ENCODE data around the gene ZSCAN10.
"Not testable (repeated sequence)": the region's sequence is repeated elsewhere in the genome, so short reads cannot be mapped to it uniquely, and the experiment has no call there.

The ZSCAN10 gene

GRCh38 chr16:3098459-3099394 lies at the start of gene ZSCAN10:
ZSCAN10 (minus strand) TSS chr16:3099294; CDS start chr16:3092937, 6,357 bp downstream.
- no peak for DNase-seq

- DNase-seq: no peak
Measured at GRCh38 chr16:3148256-3149192, 49.4 kb upstream of the ZSCAN10 start.

GRCh38 chr16:3147757-3148104 lies 48.6 kb upstream of the ZSCAN10 start:
- DNase-seq: no peak

- no peak for DNase-seq
Measured at GRCh38 chr16:3147046-3147756, 48.1 kb upstream of the ZSCAN10 start.

GRCh38 chr16:3145660-3146059 lies 46.6 kb upstream of the ZSCAN10 start:
- DNase-seq: no peak

- no peak for DNase-seq
Measured at GRCh38 chr16:3145151-3145550, 46.1 kb upstream of the ZSCAN10 start.

- DNase-seq: no peak
Measured at GRCh38 chr16:3144321-3144983, 45.4 kb upstream of the ZSCAN10 start.

GRCh38 chr16:3143598-3144320 lies 44.7 kb upstream of the ZSCAN10 start:
- DNase-seq: peak; percentile 45

GRCh38 chr16:3143189-3143588 lies 44.1 kb upstream of the ZSCAN10 start:
- peak; percentile 15 for DNase-seq

- peak; percentile 16 for DNase-seq
Measured at GRCh38 chr16:3142770-3143169, 43.7 kb upstream of the ZSCAN10 start.

- peak; percentile 16 for DNase-seq
Measured at GRCh38 chr16:3142327-3142726, 43.2 kb upstream of the ZSCAN10 start.

- no peak for DNase-seq
Measured at GRCh38 chr16:3141781-3142311, 42.8 kb upstream of the ZSCAN10 start.

GRCh38 chr16:3140603-3141427 lies 41.7 kb upstream of the ZSCAN10 start:
- peak; percentile 16 for DNase-seq

- not testable (repeated sequence) for DNase-seq
Measured at GRCh38 chr16:3139561-3139960, 40.5 kb upstream of the ZSCAN10 start.

- peak; percentile 17 for DNase-seq
Measured at GRCh38 chr16:3138823-3139426, 39.8 kb upstream of the ZSCAN10 start.

GRCh38 chr16:3138342-3138741 lies 39.2 kb upstream of the ZSCAN10 start:
- peak; percentile 17 for DNase-seq

- peak; percentile 14 for DNase-seq
Measured at GRCh38 chr16:3137267-3137666, 38.2 kb upstream of the ZSCAN10 start.

- DNase-seq: no peak
Measured at GRCh38 chr16:3135126-3135715, 36.1 kb upstream of the ZSCAN10 start.

GRCh38 chr16:3134338-3135125 lies 35.4 kb upstream of the ZSCAN10 start, which contains the start of gene ZNF213:
ZNF213 (plus strand) TSS chr16:3135029; CDS start chr16:3137281, 2,252 bp downstream.
- peak; percentile 98 for DNase-seq
